Neural cell (in vitro differentiated cells): ENCODE results near the gene NDP. TPM values are rescaled to one million over a fixed set of nuclear protein-coding genes. Genes with fewer than 3 reads are reported as not detected.

Experiments used
- H2AFZ ChIP-seq: fragments of 200-600, 300-800 bp; sonication (generic), shearing (Covaris generic); 2 replicates; pipeline ENCODE4 v1.6.0; 2014; ENCODE audit warnings: low read depth, mild to moderate bottlenecking, antibody characterized with exemption, low read length, moderate library complexity
- H3F3A ChIP-seq: fragments of 200-600 bp; shearing (Covaris generic); 2 replicates; pipeline ENCODE4 v1.6.1; 2016; ENCODE audit warnings: mild to moderate bottlenecking, moderate library complexity, mixed read lengths, antibody characterized with exemption, low read length; ENCODE audit not compliant: insufficient read depth, poor library complexity, severe bottlenecking
- H3K27ac ChIP-seq: fragments of 200-600, 300-800 bp; sonication (generic), shearing (Covaris generic); 2 replicates; pipeline ENCODE4 v1.5.1; 2014; ENCODE audit warnings: mild to moderate bottlenecking, low read length, moderate library complexity
- H3K27me3 ChIP-seq: fragments of 300-800, 200-600 bp; sonication (generic), shearing (Covaris generic); 2 replicates; pipeline ENCODE4 v1.6.0; 2014; ENCODE audit warnings: mild to moderate bottlenecking, low read depth, low read length, moderate library complexity; ENCODE audit not compliant: insufficient read depth
- H3K36me3 ChIP-seq: fragments of 300-800, 200-600 bp; sonication (generic), shearing (Covaris generic); 2 replicates; pipeline ENCODE4 v1.5.1; 2014; ENCODE audit warnings: mild to moderate bottlenecking, antibody characterized with exemption, low read length, moderate library complexity; ENCODE audit not compliant: insufficient read depth
- H3K4me2 ChIP-seq: fragments of 300-800, 200-600 bp; sonication (generic), shearing (Covaris generic); 2 replicates; pipeline ENCODE4 v1.6.0; 2014; ENCODE audit warnings: mild to moderate bottlenecking, low read length
- H3K4me3 ChIP-seq: fragments of 300-800, 200-600 bp; sonication (generic), shearing (Covaris generic); 2 replicates; pipeline ENCODE4 v1.5.1; 2014; ENCODE audit warnings: mild to moderate bottlenecking, low read length, moderate library complexity
- H3K79me2 ChIP-seq: fragments of 200-600 bp; shearing (Covaris generic); replicated peaks from 2 replicates; pipeline ENCODE4 v1.6.0; 2014; ENCODE audit warnings: mild to moderate bottlenecking, low read length, moderate library complexity; ENCODE audit not compliant: insufficient read depth
- H3K9ac ChIP-seq: fragments of 300-800, 200-600 bp; sonication (generic), shearing (Covaris generic); 2 replicates; pipeline ENCODE4 v1.6.1; 2016; ENCODE audit warnings: mild to moderate bottlenecking, low read length, mixed read lengths
- H3K9me2 ChIP-seq: fragments of 200-600 bp; shearing (Covaris generic); 2 replicates; pipeline ENCODE4 v1.6.1; 2016; ENCODE audit warnings: mild to moderate bottlenecking, low read length, mixed read lengths; ENCODE audit not compliant: insufficient read depth
- H3K9me3 ChIP-seq: fragments of 200-600, 300-800 bp; sonication (generic), shearing (Covaris generic); 2 replicates; pipeline ENCODE4 v1.6.1; 2016; ENCODE audit warnings: mild to moderate bottlenecking, mixed run types, low read length, moderate library complexity, mixed read lengths
- H4K20me1 ChIP-seq: fragments of 200-600 bp; shearing (Covaris generic); 2 replicates; pipeline ENCODE4 v1.6.1; 2016; ENCODE audit warnings: mild to moderate bottlenecking, mixed run types; ENCODE audit not compliant: insufficient read depth
- EP300 ChIP-seq: fragments of 450-650 bp; conservative IDR thresholded peaks from 2 replicates; pipeline ENCODE4 v1.6.1; 2014; ENCODE audit warnings: antibody characterized with exemption, mild to moderate bottlenecking, moderate library complexity; ENCODE audit not compliant: poor library complexity, severe bottlenecking
- EZH2 ChIP-seq: fragments of 200-600, 300-800 bp; shearing (Covaris generic), sonication (generic); IDR thresholded peaks from 2 replicates; pipeline ENCODE4 v1.6.1; 2014; ENCODE audit warnings: antibody characterized with exemption, low read length, borderline replicate concordance, mild to moderate bottlenecking; ENCODE audit not compliant: insufficient read depth, poor library complexity, severe bottlenecking
- MXI1 ChIP-seq: fragments of 450-650 bp; conservative IDR thresholded peaks from 2 replicates; pipeline ENCODE4 v1.6.1; 2014; ENCODE audit warnings: antibody characterized with exemption, mild to moderate bottlenecking; ENCODE audit not compliant: poor library complexity, severe bottlenecking
- POLR2AphosphoS5 ChIP-seq: IDR thresholded peaks from 2 replicates; pipeline ENCODE4 v1.6.1; 2012
- RAD21 ChIP-seq: fragments of 450-650 bp; conservative IDR thresholded peaks from 2 replicates; pipeline ENCODE4 v1.6.1; 2014; ENCODE audit warnings: antibody characterized with exemption, mild to moderate bottlenecking, moderate library complexity
- SMC3 ChIP-seq: fragments of 450-650 bp; conservative IDR thresholded peaks from 2 replicates; pipeline ENCODE4 v1.6.1; 2014; ENCODE audit warnings: antibody characterized with exemption, mild to moderate bottlenecking, moderate library complexity; ENCODE audit not compliant: poor library complexity
- TAF1 ChIP-seq: IDR thresholded peaks from 2 replicates; pipeline ENCODE4 v1.6.1; 2012; ENCODE audit warnings: low read depth
- polyA plus RNA-seq: library from polyadenylated mRNA; depleted of rRNA; stranded (reverse); fragments of >200 nt; gene quantifications from 2 replicates; pipeline ENCODE4 v1.2.3, GENCODE V29; 2014
- TF ChIP-seq, protein P1 (sequence below): IDR thresholded peaks from 2 replicates; pipeline ENCODE4 v1.6.1; 2012; ENCODE audit warnings: borderline replicate concordance
- TF ChIP-seq, protein P2 (sequence below): fragments of 450-650 bp; IDR thresholded peaks from 2 replicates; pipeline ENCODE4 v1.5.1; 2014; ENCODE audit warnings: antibody characterized with exemption, mild to moderate bottlenecking, moderate library complexity; ENCODE audit not compliant: poor library complexity, severe bottlenecking

The NDP gene
- polyA plus RNA-seq, 1 donor from 2014 or later: 34.1 TPM

DNA sequence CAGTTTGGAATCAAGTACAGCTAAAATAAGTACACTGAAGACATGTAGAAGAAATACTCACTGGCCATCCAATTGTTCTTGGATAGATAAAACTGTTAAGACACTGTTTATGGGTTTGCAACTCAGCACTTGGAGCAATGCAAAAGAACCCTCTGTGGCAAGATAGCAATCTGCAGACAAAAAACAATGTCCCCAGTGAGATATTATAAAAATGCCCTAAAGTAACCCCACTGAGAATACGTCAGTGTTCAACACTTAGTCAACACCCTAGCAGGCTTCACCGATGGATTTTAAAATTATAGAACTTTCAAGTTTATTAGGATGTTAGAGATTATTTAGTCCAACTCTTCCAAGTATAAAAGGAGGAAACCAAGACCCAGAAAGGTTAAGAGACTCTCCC is 47.5 kb upstream of the NDP start:
- no peaks in the 10 kb centered on the region for H3F3A ChIP-seq
- no peaks in the 10 kb centered on the region for H3K36me3 ChIP-seq
- TF ChIP-seq, protein P1, sequence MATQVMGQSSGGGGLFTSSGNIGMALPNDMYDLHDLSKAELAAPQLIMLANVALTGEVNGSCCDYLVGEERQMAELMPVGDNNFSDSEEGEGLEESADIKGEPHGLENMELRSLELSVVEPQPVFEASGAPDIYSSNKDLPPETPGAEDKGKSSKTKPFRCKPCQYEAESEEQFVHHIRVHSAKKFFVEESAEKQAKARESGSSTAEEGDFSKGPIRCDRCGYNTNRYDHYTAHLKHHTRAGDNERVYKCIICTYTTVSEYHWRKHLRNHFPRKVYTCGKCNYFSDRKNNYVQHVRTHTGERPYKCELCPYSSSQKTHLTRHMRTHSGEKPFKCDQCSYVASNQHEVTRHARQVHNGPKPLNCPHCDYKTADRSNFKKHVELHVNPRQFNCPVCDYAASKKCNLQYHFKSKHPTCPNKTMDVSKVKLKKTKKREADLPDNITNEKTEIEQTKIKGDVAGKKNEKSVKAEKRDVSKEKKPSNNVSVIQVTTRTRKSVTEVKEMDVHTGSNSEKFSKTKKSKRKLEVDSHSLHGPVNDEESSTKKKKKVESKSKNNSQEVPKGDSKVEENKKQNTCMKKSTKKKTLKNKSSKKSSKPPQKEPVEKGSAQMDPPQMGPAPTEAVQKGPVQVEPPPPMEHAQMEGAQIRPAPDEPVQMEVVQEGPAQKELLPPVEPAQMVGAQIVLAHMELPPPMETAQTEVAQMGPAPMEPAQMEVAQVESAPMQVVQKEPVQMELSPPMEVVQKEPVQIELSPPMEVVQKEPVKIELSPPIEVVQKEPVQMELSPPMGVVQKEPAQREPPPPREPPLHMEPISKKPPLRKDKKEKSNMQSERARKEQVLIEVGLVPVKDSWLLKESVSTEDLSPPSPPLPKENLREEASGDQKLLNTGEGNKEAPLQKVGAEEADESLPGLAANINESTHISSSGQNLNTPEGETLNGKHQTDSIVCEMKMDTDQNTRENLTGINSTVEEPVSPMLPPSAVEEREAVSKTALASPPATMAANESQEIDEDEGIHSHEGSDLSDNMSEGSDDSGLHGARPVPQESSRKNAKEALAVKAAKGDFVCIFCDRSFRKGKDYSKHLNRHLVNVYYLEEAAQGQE: no peak
- TF ChIP-seq MXI1 (no peak), RAD21 (no peak), EP300 (no peak), TAF1 (no peak), SMC3 (no peak), EZH2 (no peak), POLR2AphosphoS5 (no peak)
- TF ChIP-seq, protein P2, sequence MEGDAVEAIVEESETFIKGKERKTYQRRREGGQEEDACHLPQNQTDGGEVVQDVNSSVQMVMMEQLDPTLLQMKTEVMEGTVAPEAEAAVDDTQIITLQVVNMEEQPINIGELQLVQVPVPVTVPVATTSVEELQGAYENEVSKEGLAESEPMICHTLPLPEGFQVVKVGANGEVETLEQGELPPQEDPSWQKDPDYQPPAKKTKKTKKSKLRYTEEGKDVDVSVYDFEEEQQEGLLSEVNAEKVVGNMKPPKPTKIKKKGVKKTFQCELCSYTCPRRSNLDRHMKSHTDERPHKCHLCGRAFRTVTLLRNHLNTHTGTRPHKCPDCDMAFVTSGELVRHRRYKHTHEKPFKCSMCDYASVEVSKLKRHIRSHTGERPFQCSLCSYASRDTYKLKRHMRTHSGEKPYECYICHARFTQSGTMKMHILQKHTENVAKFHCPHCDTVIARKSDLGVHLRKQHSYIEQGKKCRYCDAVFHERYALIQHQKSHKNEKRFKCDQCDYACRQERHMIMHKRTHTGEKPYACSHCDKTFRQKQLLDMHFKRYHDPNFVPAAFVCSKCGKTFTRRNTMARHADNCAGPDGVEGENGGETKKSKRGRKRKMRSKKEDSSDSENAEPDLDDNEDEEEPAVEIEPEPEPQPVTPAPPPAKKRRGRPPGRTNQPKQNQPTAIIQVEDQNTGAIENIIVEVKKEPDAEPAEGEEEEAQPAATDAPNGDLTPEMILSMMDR: no peak
- no peak overlapping the region for H3K9ac ChIP-seq
- H3K4me2 ChIP-seq: no peak overlapping the region
- no peak overlapping the region for H3K4me3 ChIP-seq
- H2AFZ ChIP-seq: no peak overlapping the region
- no peaks in the 10 kb centered on the region for H3K79me2 ChIP-seq
- H4K20me1 ChIP-seq: no peaks in the 10 kb centered on the region
- H3K27me3 ChIP-seq: no peaks in the 10 kb centered on the region
- no peaks in the 10 kb centered on the region for H3K9me3 ChIP-seq
- H3K27ac ChIP-seq: no peak overlapping the region
- H3K9me2 ChIP-seq: no peaks in the 10 kb centered on the region

DNA sequence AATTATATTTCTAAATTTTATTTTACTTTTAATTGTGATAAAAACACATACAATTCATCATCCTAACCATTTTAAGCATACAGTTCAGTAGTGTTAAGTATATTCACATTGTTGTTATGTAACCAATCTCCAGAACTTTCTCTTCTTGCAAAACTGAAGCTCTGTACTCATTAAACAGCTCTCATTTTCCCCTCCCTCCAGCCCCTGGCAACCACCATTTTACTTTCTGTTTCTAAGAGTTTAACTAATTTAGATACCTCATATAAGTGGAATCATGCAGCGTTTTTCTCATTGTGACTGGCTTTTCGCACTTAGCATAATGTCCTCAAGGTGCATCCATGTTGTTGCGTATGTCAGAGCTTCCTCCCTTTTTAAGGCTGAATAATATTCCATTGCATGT is 46.7 kb upstream of the NDP start:
- Histone ChIP-seq H3F3A (no peaks in the 10 kb centered on the region), H3K4me3 (no peak overlapping the region), H3K27ac (no peak overlapping the region), H3K79me2 (no peaks in the 10 kb centered on the region), H3K27me3 (no peaks in the 10 kb centered on the region), H3K9me2 (no peaks in the 10 kb centered on the region), H2AFZ (no peak overlapping the region), H4K20me1 (no peaks in the 10 kb centered on the region), H3K9me3 (no peaks in the 10 kb centered on the region), H3K4me2 (no peak overlapping the region), H3K9ac (no peak overlapping the region), H3K36me3 (no peaks in the 10 kb centered on the region)
- TF ChIP-seq RAD21 (no peak), MXI1 (no peak), SMC3 (no peak), TAF1 (no peak), POLR2AphosphoS5 (no peak), EP300 (no peak), EZH2 (no peak)
- TF ChIP-seq, protein P1: no peak
- TF ChIP-seq, protein P2: no peak
